T follicular helper cell (primary cell): ENCODE data around the gene LHX4.

ENCODE experiments used
- DNase-seq: peaks from one replicate; pipeline ENCODE4 v3.0.0-alpha.2; 2020; ENCODE audit warnings: low read depth

The LHX4 gene

DNA sequence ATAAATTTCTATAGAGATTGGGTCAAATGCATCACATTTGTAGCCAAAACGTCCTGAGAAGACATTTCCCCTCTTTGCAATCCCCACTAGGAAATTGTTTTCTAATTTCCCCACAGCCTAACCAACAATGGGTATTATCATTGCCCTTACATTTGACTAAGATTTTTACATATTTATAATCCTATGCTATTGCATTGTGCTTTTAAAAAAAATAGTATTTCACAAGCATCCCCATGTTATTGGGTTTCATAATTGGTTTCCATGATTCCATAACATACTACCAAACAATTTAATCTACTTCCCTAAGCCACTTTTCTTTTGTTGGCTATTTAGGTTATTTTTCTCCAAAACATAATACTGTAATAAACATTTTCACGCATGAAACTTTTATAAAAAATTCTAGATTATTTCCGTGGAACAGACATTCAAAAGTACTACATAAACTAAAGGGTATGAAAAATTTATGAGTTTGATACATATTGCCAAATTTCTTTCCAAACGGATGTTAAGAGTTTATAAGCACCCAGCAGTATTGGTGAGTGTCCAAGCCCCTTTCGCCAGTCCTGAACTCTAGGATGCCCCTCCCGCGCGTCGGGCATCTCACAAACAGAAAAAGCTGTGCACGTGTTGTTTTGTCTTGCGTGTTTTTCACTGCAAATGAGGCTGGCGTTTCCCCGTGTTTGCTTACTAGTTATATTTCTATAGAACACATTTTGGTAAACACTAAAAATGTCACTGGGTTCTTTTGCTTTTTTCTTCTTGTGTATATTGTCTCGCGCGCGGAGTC lies 2.0 kb upstream of the LHX4 start:
- DNase-seq = no peak

DNA sequence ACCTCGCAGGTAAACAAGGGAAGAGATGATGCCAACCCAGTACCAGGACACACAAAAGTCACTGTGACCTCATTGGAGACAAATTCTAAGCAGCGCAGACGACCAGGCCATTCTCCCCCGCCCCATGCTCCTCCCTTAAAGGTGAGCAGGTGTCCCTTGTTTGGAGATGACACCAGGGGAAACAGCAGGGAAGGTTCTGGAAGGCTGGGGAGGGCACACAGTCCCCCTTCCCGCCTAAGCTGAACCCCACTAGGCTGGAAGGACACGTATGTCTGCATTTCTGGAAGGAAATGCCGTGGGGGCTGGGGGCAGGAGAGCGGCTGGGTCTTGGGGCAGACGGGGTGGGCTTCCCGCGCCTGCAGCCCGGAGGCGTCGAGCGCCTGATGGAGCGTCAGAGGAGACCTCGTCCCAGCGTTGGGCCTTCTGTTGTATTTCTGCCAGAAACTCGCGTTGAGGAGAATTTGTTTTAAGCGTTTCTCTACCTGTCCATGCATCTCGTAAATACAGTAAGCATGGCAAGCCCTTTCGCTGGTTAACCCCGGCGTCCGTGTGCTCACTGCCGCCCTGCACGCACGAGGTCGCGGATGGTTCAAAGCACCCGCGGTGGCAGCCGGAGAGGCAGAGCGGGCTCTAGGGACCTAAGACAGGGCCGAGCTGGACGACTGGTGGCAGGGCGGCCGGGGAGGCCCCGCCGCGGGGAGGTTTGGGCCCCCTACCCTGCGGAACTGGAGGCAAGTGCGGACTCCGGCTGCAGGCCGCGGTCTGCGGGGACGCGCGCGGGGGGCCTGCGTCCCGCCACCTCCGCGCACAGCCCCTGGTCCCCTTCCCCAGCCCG lies 1.2 kb upstream of the LHX4 start:
- DNase-seq = no peak

DNA sequence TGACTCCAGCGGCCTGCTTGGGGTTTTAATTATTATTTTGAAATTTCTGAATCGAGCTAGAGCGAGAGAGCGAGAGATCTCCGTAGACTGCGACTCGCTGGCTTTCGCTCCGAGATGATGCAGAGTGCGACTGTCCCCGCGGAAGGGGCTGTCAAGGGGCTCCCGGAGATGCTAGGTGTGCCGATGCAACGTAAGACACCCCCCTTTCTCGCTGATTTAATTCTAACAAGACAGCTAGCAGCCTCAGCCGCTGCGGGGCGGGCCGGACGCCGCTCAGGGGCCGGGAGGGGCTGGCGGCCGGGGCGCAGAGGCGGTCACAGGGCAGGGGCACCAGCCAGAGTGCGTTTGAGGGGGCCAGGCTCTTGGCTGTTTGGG lies 339 bp downstream of the LHX4 start:
- no peak for DNase-seq

DNA sequence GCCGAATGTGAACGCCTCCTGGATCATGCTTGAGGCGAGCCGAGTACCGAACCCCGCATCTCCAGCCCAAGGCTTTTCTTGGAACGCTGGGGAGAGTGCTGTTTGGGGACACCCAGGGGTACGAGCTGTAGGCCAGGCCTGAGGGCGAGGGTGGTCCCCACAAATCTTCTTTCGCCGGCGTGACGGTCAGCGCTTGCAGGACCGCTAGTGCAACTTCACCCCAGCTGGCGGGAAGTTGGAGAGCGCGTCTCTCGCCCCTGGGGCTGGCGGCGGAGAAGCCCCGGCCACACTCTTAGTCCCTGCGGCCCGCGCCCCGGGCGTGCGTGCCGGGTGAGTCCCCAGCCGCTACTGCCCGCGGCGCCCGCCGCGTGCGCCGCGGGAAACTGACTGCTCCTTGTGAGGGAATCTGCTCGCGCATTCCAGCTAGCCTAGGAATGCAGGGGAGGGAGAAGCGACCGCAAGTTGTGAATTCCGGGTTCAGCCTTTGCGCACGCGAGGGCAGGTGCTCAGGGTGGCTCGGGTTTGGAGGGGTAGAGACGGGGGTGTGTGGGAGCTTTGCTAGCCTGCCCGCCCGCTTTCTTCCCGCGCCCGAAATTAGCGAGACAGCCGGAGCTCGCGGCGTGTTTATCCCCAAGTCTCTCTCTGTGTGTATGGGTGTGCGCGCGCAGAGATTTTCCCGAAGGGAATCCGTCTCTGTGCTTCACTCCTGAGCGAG lies 884 bp downstream of the LHX4 start:
- DNase-seq = no peak

DNA sequence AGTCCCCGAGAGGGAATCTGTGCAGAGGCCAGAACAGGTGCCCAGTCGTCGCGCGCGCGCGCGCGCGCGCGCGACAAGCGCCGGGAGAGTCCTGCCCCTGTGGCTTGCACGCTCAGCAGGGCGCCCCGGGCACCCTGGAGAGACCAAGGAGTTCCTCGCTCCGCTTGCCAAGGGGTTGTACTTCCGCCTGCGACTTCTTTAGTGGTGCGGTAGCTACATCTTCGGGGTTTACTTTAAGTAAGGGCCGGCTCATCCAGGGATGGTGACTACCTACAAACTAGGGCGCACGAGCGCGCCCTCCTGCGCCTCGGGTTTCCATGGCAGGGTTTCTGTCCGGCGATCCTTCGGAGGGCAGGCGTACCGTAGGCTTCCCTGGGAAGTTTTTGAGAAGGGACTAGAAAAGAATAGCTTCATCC lies 1.4 kb downstream of the LHX4 start:
- no peak for DNase-seq

DNA sequence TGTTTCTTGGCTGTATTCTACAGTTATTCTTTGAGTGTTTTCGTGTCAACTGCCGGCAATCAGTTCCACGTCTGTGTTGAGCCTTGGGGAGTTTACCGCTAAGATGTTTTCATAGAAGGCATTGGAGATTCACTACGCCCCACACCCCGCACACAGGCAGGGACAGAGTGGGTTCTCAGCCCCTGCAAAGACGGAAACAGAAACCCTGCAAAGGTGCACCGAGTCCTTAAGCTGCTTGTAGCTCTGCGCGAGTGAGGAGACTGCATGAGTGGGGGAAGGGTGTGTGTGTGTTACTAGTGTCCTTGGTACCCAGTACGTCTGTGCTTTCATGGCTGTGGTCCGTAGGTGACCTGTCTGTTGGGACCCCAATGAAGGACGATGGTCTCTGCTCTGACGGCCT lies 1.9 kb downstream of the LHX4 start:
- DNase-seq = no peak

DNA sequence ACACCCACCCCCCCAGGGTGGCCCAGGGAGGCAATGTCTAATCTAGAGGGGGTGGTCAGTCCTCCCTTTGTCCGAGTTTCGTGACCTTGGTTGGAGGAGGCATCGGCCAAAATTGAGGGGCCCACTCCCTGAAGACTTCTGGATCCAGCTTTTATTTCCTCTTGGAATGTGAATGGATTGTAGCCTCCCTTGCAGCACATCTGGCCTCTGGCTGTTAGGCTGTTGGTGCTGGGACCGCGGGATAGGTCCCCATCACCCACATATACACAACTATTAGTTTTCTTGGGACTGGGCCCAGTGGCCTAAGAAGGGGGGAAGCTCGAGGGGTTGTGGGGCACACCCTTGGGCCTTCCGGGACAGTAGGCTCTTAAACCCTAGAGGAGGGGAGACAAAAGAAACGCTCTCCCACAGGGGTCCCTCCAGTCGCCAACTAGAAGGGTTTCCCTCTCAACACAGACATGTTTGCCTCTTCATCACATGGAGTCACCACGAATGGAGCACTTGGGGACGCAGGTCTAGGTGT lies 2.5 kb downstream of the LHX4 start:
- DNase-seq = no peak

DNA sequence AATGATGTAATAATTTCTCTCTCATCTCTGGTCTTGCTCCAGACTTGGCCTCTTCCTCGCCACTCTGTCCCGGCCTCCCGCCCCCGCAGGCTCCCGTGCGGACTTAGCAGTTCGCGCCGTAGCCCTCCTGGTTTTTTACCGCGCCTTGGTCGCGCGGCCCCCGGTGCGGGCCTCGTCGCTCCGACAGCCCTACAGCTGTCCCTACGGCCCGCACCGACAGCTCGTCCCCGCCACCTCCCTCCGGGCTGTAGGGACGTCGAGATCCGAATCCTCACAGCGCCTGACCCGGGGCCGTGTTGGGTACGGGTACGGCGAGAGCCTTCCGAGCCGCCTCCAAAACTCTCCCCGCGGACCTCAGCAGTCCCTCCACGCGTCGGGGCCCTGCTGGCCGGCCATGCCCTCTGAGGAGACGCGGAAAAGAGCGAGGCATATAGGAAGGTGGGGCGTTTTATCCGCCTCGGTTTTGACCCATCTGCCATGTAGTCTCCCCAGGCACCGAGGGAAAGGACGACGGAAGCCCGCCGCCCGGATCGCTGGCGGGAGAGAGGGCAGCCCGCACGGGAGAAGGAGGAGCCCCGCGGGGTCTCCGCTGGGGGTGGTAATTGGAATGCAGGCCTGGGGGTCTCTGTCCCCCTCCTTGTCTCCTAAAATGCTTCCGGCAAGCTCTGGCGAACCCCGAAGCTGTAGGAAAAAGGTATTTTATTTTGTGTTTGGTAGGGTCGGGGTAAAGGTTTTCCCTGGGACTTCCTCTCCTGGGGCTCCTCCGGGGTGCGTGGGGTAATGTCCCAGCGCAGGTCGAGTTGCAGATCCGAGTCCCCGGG lies 3.3 kb downstream of the LHX4 start:
- DNase-seq = no peak

DNA sequence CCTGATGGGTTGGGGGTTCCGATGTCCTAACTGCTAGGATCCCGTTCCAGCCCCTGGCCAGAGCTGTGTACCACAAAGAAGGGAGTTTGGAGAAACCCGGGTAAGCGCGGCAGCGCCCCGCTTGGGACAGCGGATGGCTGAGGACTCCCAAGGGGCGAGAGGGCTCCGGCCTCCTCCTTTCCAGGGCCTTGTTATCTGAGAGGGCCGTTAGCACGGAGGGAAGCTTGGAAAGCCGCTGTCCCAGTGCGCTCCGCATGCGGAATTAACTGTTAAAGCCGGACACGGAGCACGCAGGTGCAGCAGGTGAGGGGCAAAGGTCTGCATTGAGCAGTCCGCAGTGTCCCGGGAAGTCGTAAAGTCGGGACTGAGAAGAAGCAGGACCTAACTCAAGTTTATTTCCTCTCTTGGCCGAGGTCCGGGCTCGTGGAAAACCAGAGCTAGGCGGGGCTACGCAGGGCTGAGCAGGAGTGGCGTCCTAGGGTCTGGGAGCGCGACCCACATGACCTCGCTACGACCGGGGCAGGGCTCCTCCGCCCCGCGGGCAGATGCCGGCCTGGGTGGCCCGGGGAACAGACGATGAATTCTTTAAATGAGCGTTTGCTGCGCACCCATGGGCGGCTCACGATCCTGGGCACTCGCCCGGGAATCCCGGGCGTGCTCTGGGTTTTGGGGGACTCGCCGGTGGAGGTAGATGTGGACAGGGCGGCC lies 4.5 kb downstream of the LHX4 start:
- no peak for DNase-seq

DNA sequence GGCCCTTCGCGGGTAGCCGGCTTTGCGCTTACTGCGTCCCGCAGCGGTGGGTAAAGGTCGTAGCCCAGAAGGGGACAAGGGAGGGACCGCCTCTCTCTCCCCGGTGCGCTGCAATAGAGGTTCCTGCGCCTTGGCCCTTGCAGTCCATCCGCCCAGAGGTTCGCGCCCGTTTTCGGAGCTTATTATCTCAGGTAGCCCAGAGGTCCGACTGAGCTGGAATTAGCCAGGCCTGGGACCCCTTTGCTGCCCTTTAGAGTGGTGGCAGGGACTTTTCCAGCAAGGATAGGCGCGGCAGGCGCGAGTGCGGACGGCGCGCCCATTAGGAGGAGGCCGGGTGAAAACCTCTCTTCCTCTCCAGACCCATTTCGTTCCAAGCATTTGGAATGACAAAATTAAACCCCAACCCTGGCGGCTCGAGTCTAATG lies 5.0 kb downstream of the LHX4 start:
- no peak for DNase-seq

DNA sequence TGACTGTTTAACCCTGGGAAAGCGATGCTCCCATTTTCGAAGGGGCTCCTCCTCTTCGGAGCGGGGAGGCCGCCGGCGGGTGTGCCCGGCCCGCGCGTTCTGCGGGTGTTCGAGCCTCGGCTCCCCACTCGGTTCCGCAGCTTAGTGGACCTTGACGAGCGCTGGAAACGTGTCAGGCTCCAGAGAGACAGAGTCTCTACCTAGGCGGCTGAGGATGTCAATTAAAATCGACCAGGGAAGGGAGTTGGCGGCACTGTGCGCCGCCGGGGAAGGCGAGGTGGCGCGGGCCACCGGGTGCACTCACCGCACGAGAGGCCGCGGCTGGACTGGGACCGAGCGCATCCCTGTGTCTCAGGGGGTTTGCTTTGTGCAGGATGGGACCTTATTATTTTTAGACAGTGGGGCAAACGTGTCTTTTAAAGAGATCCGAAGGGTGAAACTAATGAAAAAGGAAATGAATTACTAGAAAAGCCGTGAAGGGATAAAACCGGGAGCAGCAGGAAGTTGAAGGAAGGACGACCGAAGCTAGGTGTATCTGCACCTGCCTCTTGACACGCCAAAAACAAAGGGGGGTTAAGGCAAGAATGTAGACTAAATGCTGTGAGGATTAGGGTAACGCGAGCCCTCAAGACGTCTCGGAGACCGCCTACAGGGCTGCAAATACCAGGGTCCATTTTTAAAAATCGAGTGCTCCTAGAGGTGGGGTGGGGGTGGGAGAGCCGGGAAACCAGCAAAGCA lies 5.6 kb downstream of the LHX4 start:
- DNase-seq = no peak

DNA sequence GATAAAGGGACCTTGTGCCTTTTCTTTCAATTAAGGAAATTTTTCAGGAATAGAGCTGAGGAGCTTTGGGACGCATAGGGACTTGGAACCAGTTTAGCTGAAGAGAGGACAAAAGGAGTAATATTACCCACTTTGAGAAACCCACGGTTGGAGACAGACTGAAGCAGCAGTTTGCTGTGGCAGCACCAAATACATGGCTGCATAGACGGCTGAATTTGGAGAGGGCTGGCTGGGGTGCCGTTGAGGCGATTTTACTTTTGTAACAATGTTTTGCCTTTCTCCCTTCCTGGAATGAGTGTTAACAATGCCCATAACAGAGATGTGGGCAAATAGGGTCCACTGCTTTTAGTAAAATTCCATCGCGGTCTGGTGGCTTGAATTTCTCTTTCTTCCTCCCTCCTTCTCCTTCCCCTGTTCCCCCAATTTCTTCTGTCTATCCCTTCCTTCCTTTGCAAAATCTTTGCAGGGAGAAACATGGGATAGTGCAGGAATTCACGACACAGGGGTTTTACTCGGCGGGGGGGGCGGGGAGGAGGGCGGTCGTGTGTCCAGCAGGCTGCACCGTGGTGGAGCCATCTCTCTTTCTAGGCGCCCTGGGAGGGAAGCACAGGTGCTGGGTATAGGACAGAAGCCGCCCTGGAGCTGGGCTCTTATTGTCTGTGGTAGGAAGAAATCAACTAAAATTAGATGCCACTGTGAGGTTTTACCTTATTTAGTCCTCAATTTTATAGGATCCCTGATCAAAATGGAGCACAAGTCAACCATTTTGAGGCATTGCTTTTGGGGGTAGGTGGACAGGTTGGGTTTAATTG lies 6.8 kb downstream of the LHX4 start:
- no peak for DNase-seq

DNA sequence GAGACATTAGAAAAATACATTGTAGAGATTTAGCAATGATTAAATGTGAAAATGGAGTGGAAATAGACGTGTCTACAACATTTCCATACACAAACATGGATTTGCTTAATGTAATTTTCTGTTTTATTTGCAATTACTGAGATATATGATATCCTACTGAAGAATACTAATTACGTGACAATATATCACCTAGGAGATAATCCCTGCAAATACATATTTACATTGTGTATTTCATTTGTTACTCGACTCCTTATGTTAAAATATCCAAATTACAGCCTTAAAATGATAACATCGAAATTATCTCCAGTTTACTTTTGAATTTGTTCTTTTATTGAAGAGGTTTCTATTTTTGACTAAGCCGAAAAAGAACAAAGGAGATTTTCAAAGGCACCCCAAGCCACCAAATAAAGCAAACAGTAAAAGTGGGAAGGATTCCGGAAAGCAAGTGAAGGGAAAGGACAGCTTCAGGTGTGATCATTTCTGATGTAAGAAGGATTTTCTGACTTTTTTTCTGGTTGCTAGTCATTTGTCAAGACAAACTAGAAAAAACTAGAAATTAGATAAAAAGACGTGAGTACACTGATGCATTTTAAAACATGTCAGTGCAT lies 7.9 kb downstream of the LHX4 start:
- DNase-seq = no peak

DNA sequence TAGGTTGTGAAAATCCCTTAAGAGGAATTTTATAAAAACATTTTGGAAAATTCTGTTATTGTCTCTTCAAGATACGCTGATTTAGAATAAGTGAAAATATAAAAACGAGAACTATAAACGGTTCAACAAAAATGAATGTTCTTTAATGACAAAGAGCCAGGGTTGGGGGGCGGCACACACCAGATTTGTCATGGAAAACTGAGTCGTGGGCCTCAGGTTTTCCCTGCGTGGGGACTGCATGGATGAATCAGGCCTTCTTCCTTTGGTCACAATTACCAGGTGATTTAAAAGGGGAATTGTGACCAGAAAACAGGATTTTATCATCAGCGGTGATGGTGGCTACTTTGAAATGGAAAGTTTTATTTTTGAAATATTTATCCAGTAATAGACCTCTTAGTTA lies 8.6 kb downstream of the LHX4 start:
- DNase-seq = no peak

DNA sequence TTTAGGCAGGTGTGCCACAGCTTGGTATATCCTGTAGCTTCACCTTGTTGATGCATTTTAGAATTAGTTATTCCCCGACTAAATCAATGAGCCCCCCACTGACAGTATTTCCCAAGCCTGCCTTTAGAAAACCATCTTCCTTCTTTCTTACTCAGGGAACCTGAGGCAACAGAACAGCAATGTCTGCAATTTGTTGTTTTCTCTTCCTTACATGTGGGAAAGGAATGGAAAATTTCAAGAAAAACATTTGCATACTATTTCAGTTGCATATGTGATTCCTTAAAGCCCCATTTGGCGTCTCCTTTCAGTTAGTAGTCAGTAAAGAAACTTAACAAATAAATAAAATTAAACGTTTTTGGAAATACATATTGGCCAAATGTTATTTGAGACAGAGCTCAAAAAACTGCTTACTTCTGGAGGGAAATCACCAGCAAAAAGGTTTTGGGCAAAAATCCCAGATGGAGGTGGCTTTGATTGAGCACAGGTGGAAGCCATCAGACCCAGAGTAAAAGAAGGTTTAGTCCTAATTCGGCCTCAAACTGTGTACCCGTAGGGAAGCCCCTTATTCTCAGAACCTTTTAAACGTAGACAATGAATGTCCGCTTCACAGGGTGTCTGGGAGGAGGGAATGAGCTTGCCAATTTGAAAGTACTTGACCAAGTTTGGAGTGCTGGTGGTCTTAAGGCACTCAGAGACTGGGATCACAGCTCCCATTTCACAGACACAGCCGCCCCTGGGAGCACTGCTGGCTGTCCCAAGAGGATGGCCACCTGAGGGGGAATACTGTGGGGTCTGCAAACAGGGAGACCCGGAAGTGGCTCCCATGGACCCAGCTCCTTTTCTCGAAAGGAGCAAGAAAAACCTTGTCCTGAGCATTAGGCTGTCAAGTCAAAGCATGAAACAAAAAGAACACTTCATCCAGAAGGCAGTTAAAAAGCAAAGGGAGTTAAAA lies 9.4 kb downstream of the LHX4 start:
- no peak for DNase-seq

DNA sequence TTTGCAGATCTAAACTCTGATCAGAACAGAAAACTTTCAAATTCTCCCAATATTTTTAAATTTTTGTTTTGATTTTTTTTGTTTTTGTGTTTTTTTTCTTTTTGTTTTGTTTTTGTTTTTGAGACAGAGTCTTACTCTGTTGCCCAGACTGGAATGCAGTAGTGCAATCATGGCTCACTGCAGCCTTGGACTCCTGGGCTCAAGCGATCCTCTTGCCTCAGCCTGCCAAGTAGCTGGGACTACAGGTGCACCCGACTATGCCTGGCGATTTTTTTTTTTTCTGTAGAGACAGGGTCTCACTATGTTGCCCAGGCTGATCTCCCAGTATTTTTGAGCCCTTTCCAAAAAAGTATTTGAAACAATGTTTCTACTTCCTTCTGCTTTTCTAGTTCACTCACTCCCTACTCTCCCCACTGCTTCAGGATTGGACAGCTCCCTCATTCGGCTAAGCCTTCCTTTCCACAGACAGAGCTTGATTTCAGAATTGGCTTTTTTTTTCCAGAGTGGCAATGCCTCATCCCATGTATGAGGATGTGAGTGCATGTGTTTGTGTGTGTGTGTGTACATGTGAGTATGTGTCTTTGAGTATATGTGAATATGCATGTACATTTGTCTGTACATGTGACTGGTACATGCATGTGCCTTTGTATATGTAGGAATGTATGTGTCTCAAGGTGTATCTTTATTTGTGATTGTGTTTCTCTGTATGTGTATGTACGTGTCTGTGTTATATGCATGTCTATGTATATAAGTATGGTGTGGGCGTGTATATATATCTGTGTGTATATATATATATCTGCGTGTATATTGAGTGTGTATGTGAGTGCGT lies 11.9 kb downstream of the LHX4 start:
- no peak for DNase-seq
